ENCODE results near the gene KIF2C.
A peak's percentile ranks its signal among the peaks of the same experiment; 100 is the strongest.
"Not testable (repeated sequence)": the region's sequence is repeated elsewhere in the genome, so short reads cannot be mapped to it uniquely, and the experiment has no call there.

The KIF2C gene

GRCh38 chr1:44812822-44813543, 73.3 kb downstream of the KIF2C start:
- peak overlapping the region; percentile 49 for H3K4me3 ChIP-seq (ENCODE audit: low read length)
- H3K4me1 ChIP-seq (ENCODE audit: control insufficient read depth, insufficient read depth, low read length) = peaks cover 40% of the 10 kb centered on the region
- H3K9ac ChIP-seq (ENCODE audit: low read length) = peak overlapping the region; percentile 69
- H3K9me3 ChIP-seq (ENCODE audit: control insufficient read depth, low read length) = no peaks in the 10 kb centered on the region
- H3K27me3 ChIP-seq (ENCODE audit: control insufficient read depth, insufficient read depth, low read length) = no peaks in the 10 kb centered on the region
- H3K36me3 ChIP-seq (ENCODE audit: control insufficient read depth, insufficient read depth, low read length) = no peaks in the 10 kb centered on the region

DNA sequence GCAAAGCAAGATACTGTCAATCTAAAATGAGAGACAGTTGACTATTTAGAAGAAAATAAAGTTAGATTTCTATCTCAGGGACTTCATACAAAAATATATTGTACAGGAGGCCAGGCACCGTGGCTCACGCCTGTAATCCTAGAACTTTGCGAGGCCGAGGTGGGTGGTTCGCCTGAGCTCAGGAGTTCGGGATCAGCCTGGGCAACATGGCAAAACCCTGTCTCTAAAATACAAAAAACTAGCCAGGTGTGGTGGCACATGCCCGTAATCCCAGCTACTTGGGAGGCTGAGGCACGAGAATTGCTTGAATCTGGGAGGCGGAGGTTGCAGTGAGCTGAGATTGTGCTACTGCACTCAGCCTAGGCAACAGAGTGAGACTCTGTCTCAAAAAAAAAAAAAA, 76.3 kb downstream of the KIF2C start:
- peaks cover 31% of the 10 kb centered on the region for H3K4me1 ChIP-seq (ENCODE audit: control insufficient read depth, insufficient read depth, low read length)
- H3K27me3 ChIP-seq (ENCODE audit: control insufficient read depth, insufficient read depth, low read length); H3K36me3 ChIP-seq (ENCODE audit: control insufficient read depth, insufficient read depth, low read length); H3K4me3 ChIP-seq (ENCODE audit: low read length); H3K9ac ChIP-seq (ENCODE audit: low read length); H3K9me3 ChIP-seq (ENCODE audit: control insufficient read depth, low read length): not testable (repeated sequence)

DNA sequence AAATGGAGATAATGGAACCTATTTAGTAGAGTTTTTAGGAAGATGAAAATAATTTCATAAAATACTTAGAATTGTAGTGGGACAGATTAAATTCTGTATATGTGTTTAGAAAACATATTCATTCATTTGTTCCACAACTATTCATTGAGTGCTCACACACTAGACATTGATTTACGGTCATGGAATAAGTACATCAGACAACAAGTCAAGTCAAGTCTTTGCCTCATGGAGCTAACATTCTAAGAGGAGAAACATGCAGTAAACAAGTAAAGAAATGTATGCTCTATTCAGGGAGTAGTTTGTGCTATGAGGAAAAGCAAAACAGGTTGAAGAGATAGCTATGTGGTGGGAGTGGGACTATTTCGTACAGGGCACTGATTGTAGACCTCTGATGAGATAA, 77.7 kb downstream of the KIF2C start:
- Histone ChIP-seq H3K27me3 (ENCODE audit: control insufficient read depth, insufficient read depth, low read length) (no peaks in the 10 kb centered on the region), H3K4me1 (ENCODE audit: control insufficient read depth, insufficient read depth, low read length) (peaks cover 33% of the 10 kb centered on the region), H3K9ac (ENCODE audit: low read length) (no peak overlapping the region), H3K4me3 (ENCODE audit: low read length) (no peak overlapping the region), H3K36me3 (ENCODE audit: control insufficient read depth, insufficient read depth, low read length) (no peaks in the 10 kb centered on the region), H3K9me3 (ENCODE audit: control insufficient read depth, low read length) (no peaks in the 10 kb centered on the region)

Data from mucosa of stomach (tissue), 1 donor.